OCI-LY7 (cell line): Measurements from ENCODE around the gene TUBB6. TPM values are rescaled to one million over a fixed set of nuclear protein-coding genes. Genes with fewer than 3 reads are reported as not detected.

Experiments
- BruUV-seq: library from RNA; stranded (reverse); fragments of 400-500 nt; replicated peaks from 2 replicates; lab custom pipeline; 2021; lab: Mats Ljungman, UMichigan
- CTCF ChIA-PET: fragments of 300-600 bp; sonication (Branson Sonifier 250); formaldehyde crosslinking; loops from one replicate; lab custom pipeline; 2022; ENCODE audit warnings: antibody characterized with exemption; ENCODE audit not compliant: unreplicated experiment; lab: Charles Lee
- POLR2A ChIA-PET: fragments of 300-600 bp; sonication (Branson Sonifier 250); formaldehyde crosslinking; loops from one replicate; lab custom pipeline; 2022; ENCODE audit warnings: antibody characterized with exemption; lab: Charles Lee
- DNase-seq: peaks from one replicate; pipeline ENCODE4 v3.0.0-alpha.2; 2015; ENCODE audit warnings: low spot score
- H2AFZ ChIP-seq: fragments of 200-600 bp; sonication (generic), shearing (Covaris generic); 2 replicates; pipeline ENCODE4 v1.6.1; 2014; ENCODE audit warnings: mild to moderate bottlenecking, antibody characterized with exemption, low read length, moderate library complexity
- H3K27ac ChIP-seq: fragments of 200-600 bp; sonication (generic); 2 replicates; pipeline ENCODE4 v1.5.1; 2014; ENCODE audit warnings: mixed run types, low read depth, mild to moderate bottlenecking, moderate library complexity, low read length, inconsistent platforms; ENCODE audit not compliant: poor library complexity, severe bottlenecking
- H3K36me3 ChIP-seq: fragments of 200-600 bp; sonication (generic); 2 replicates; pipeline ENCODE4 v1.6.1; 2014; ENCODE audit warnings: mild to moderate bottlenecking, antibody characterized with exemption, low read length, moderate library complexity, mixed read lengths; ENCODE audit not compliant: insufficient read depth
- H3K4me1 ChIP-seq: fragments of 200-600 bp; sonication (generic); 2 replicates; pipeline ENCODE4 v1.5.1; 2014; ENCODE audit warnings: mild to moderate bottlenecking, low read length; ENCODE audit not compliant: insufficient read depth, poor library complexity, severe bottlenecking
- H3K4me2 ChIP-seq: fragments of 200-600 bp; sonication (generic); 2 replicates; pipeline ENCODE4 v1.6.1; 2014; ENCODE audit warnings: mild to moderate bottlenecking, low read length
- H3K4me3 ChIP-seq: fragments of 200-600 bp; sonication (generic); 2 replicates; pipeline ENCODE4 v1.5.1; 2014; ENCODE audit warnings: mild to moderate bottlenecking, low read depth, low read length; ENCODE audit not compliant: poor library complexity, severe bottlenecking
- H3K79me2 ChIP-seq: fragments of 200-600 bp; sonication (generic); 2 replicates; pipeline ENCODE4 v1.6.1; 2016; ENCODE audit warnings: low read depth, mild to moderate bottlenecking, low read length, moderate library complexity, mixed read lengths; ENCODE audit not compliant: insufficient read depth
- H3K9me2 ChIP-seq: fragments of 200-600 bp; sonication (generic); 2 replicates; pipeline ENCODE4 v1.6.1; 2016; ENCODE audit warnings: mild to moderate bottlenecking, low read length, mixed read lengths; ENCODE audit not compliant: insufficient read depth
- H3K9me3 ChIP-seq: fragments of 200-600 bp; sonication (generic); 2 replicates; pipeline ENCODE4 v1.6.1; 2014; ENCODE audit warnings: mild to moderate bottlenecking, mixed run types, low read length, mixed read lengths
- H4K20me1 ChIP-seq: fragments of 200-600 bp; sonication (generic); 2 replicates; pipeline ENCODE4 v1.6.1; 2014; ENCODE audit warnings: mild to moderate bottlenecking, antibody characterized with exemption, low read length, moderate library complexity, mixed read lengths; ENCODE audit not compliant: insufficient read depth
- EZH2phosphoT487 ChIP-seq: fragments of 200-600 bp; sonication (generic); IDR thresholded peaks from 2 replicates; pipeline ENCODE4 v1.6.1; 2018; ENCODE audit warnings: low read depth, borderline replicate concordance, mild to moderate bottlenecking, mixed run types, antibody characterized with exemption, low read length, moderate library complexity, mixed read lengths
- intact Hi-C: fragments of 100-400 bp; cut with micrococcal nuclease; formaldehyde crosslinking; loops from one replicate; pipeline ENCODE4 v1.10.0; 2022; ENCODE audit not compliant: unreplicated experiment
- total RNA-seq, 2 experiments: library from RNA; depleted of rRNA in 1 of 2; stranded (reverse); fragments of >200 nt in 1 of 2; shearing (Covaris generic) in 1 of 2; gene quantifications; 2 replicates each; pipeline ENCODE4 v1.2.3, GENCODE V29; 2014 to 2022
- TF ChIP-seq, protein P1 (sequence below): fragments of 200-600 bp; sonication (generic); conservative IDR thresholded peaks from 2 replicates; pipeline ENCODE4 v1.5.1; 2014; ENCODE audit warnings: mild to moderate bottlenecking, antibody characterized with exemption, low read length, moderate library complexity, mixed read lengths

The TUBB6 gene
- total RNA-seq, 2 experiments from 2014 or later: not detected

GRCh38 chr18:12281861-12282260 is 26.2 kb upstream of the TUBB6 start:
- TF ChIP-seq EZH2phosphoT487: no peak
- TF ChIP-seq, protein P1, sequence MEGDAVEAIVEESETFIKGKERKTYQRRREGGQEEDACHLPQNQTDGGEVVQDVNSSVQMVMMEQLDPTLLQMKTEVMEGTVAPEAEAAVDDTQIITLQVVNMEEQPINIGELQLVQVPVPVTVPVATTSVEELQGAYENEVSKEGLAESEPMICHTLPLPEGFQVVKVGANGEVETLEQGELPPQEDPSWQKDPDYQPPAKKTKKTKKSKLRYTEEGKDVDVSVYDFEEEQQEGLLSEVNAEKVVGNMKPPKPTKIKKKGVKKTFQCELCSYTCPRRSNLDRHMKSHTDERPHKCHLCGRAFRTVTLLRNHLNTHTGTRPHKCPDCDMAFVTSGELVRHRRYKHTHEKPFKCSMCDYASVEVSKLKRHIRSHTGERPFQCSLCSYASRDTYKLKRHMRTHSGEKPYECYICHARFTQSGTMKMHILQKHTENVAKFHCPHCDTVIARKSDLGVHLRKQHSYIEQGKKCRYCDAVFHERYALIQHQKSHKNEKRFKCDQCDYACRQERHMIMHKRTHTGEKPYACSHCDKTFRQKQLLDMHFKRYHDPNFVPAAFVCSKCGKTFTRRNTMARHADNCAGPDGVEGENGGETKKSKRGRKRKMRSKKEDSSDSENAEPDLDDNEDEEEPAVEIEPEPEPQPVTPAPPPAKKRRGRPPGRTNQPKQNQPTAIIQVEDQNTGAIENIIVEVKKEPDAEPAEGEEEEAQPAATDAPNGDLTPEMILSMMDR: no peak
- Histone ChIP-seq H3K79me2 (no peaks in the 10 kb centered on the region), H3K4me3 (no peak overlapping the region), H3K4me1 (no peaks in the 10 kb centered on the region), H3K9me3 (no peaks in the 10 kb centered on the region), H3K27ac (no peak overlapping the region), H3K9me2 (no peaks in the 10 kb centered on the region), H3K4me2 (no peak overlapping the region), H4K20me1 (no peaks in the 10 kb centered on the region), H2AFZ (no peak overlapping the region), H3K36me3 (no peaks in the 10 kb centered on the region)
- ChIA-PET CTCF (no interaction called here), POLR2A (no interaction called here)
- intact Hi-C loops: no loop called here
- no TSS peak for BruUV-seq
- DNase-seq: no peak

GRCh38 chr18:12282442-12283039 is 25.5 kb upstream of the TUBB6 start:
- no peak overlapping the region for H3K4me3 ChIP-seq
- H3K4me1 ChIP-seq: no peaks in the 10 kb centered on the region
- ChIA-PET POLR2A (no interaction called here), CTCF (no interaction called here)
- TF ChIP-seq, protein P1: no peak
- no peak for TF ChIP-seq EZH2phosphoT487
- H2AFZ ChIP-seq: no peak overlapping the region
- H3K36me3 ChIP-seq: no peaks in the 10 kb centered on the region
- H3K27ac ChIP-seq: no peak overlapping the region
- no peaks in the 10 kb centered on the region for H3K9me3 ChIP-seq
- no TSS peak for BruUV-seq
- DNase-seq: no peak
- intact Hi-C loops: no loop called here
- H3K9me2 ChIP-seq: no peaks in the 10 kb centered on the region
- no peaks in the 10 kb centered on the region for H4K20me1 ChIP-seq
- H3K4me2 ChIP-seq: no peak overlapping the region
- H3K79me2 ChIP-seq: no peaks in the 10 kb centered on the region

DNA sequence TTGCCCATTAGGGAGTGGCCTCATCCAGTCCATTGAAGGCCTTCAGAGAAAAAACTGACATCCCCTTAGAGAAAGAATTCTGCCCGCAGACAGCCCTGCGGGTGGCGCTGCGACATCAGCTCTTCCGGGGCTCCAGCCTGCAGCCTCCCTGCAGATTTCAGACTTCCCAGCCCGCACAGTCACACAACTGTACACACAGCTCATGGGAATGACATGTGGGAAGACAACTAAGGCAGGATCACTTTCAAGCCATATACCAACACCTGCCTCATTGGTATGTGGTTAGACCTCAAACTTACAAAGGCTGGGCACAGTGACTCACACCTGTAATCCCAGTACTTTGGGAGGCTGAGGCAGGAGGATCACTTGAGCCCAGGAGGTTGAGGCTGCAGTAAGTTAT is 24.8 kb upstream of the TUBB6 start:
- no TSS peak for BruUV-seq
- POLR2A ChIA-PET: interaction anchor here (0.6 kb wide), 1 partner anchor 800 kb away, joined by 3 read pairs; no protein-coding TSS in a partner anchor
- Histone ChIP-seq H3K9me3 (no peaks in the 10 kb centered on the region), H3K79me2 (no peaks in the 10 kb centered on the region), H4K20me1 (no peaks in the 10 kb centered on the region), H3K4me1 (no peaks in the 10 kb centered on the region), H3K27ac (no peak overlapping the region), H3K4me2 (no peak overlapping the region), H2AFZ (no peak overlapping the region), H3K4me3 (no peak overlapping the region), H3K36me3 (no peaks in the 10 kb centered on the region), H3K9me2 (no peaks in the 10 kb centered on the region)
- intact Hi-C loops: no loop called here
- TF ChIP-seq, protein P1: peak; percentile 34; the same call in 1 of the 2 replicates
- no peak for TF ChIP-seq EZH2phosphoT487
- CTCF ChIA-PET: no interaction called here
- no peak for DNase-seq
